Measurements from ENCODE around the gene LIMK2.

The LIMK2 gene

DNA sequence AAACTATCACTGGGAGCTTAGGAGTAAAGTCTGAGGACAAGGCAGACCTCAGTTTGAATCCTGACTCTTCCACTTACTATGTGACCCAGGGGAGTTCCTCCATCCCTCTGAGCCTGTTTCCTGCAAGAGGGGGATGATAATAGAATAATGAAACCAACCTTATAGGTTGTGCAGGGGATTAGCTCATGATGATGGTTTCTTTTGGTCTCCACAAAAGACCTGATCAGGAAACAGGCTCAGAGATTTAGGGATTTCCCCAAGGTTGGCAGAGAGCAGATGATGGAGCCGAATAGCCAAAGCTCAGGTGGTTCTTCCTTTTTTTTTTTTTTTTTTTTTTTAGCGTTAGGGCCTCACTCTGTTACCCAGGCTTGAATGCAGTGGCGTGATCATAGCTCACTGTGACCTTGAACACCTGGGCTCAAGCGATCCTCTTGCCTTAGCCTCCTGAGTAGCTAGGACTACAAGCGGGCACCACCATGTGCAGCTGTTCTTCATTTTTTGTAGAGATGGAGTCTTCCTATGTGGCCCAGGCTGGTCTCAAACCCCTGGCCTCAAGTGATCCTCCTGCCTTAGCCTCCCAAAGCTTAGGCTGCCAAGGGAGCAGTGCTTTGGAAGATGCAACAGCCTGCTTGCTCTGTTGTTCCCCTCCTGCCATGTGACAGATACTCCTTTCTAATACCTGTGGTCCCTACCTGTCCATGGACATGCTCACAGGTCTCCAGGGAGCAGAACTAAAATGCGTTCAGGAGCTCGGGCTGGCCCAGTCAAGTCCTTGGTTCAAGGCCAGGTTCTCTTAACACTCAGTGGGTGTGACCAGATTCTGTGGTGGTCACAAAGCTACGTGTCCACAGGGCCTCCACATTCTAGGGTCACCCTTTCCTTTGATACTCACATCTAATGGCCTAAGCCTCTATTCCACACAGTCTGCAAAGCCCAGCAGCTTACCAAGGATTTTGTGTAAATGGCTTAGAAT is 111.8 kb downstream of the LIMK2 start:
- no peaks in the 10 kb centered on the region for H3K36me3 ChIP-seq (replicated peaks; ENCODE audit: insufficient read depth, low read length)

DNA sequence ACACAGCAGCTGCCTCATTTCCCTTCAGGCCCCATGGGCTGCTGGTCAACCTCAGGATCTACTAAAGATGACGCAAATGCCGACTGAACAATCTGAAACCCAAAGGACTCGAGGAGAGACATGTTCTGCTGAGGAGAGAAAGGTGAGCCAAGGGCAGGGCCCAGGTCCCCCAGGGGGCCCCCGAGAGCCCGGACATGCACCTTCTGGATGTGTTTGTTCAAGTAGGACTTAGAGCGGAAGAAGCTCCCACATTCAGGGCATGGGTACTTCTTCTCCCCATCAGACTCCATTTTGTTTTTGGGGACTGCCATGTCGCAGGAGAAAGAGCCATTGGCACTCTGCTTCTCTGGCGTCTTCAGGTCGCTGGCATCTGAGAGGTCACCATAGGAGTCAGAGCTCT is 114.8 kb downstream of the LIMK2 start:
- no peaks in the 10 kb centered on the region; the same call in 1 of the 2 replicates for H3K36me3 ChIP-seq (replicated peaks; ENCODE audit: insufficient read depth, low read length)

More for the DNA sequence above, 111.8 kb downstream of the LIMK2 start:
- H3K9me3 ChIP-seq (replicated peaks; ENCODE audit: insufficient read depth, low read length), result no peaks in the 10 kb centered on the region
- H4K20me1 ChIP-seq (ENCODE audit: insufficient read depth, low read length), result no peaks in the 10 kb centered on the region
- TF ChIP-seq EZH2phosphoT487 (IDR thresholded peaks at IDR 0.05; ENCODE audit: low read length), result no peak
- H3K79me2 ChIP-seq (ENCODE audit: low read length), result no peaks in the 10 kb centered on the region
- no peak overlapping the region for H3K4me3 ChIP-seq (ENCODE audit: low read length)
- no peak overlapping the region for H3K4me2 ChIP-seq (ENCODE audit: low read depth, low read length)
- no peak overlapping the region for H2AFZ ChIP-seq (ENCODE audit: low read length)
- peak; percentile 17 for DNase-seq
- no peak overlapping the region for H3K27ac ChIP-seq (ENCODE audit: low read length)
- H3F3A ChIP-seq (ENCODE audit: insufficient read depth, low read length), result no peaks in the 10 kb centered on the region
- H3K27me3 ChIP-seq (replicated peaks; ENCODE audit: insufficient read depth, low read length), result no peaks in the 10 kb centered on the region
- H3K9me2 ChIP-seq (replicated peaks; ENCODE audit: insufficient read depth, low read length), result no peaks in the 10 kb centered on the region
- H3K9ac ChIP-seq (ENCODE audit: low read length), result no peak overlapping the region
- no peaks in the 10 kb centered on the region for H3K4me1 ChIP-seq (ENCODE audit: low read length)

DNA sequence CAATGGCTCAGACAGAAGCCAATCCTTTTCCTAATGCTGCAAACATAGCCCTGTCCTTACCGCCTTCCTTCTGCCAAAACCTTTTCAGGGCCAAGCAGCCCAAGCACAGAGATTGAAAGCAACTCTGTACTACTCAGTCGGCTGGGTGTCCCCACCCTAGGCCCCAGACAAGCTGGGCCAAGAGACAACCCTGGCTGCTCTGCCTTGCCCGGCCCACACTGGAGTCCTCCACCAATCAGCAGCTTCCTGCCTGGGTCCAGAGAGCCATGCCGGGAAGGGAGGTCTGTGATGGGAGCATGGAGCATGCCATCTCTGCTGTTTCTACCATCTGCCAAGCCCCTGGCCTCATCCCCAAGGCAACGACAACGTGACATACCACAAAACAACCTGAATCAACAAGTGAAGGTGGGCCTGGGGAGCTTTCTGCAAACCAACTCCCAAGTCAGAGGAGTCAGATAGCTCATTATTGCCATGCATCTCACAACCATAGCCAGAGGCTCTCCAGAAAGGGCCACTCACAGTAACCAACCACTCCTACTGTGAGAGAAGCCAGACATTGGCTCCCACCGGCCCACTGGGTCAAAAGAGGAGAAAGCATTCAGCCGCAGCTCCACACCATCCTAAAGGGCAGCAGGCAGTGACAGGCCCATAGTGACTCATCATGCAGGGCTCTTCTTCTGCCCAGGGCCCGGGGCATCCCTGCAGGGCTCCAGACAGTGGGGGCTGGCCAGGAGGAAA is 115.9 kb downstream of the LIMK2 start:
- H3K36me3 ChIP-seq (replicated peaks; ENCODE audit: insufficient read depth, low read length), result no peaks in the 10 kb centered on the region; the same call in 1 of the 2 replicates
- H2AFZ ChIP-seq (ENCODE audit: low read length), result no peak overlapping the region
- no peak overlapping the region for H3K9ac ChIP-seq (ENCODE audit: low read length)
- H3K4me3 ChIP-seq (ENCODE audit: low read length), result no peak overlapping the region
- no peaks in the 10 kb centered on the region for H3K9me2 ChIP-seq (replicated peaks; ENCODE audit: insufficient read depth, low read length)
- no peak for DNase-seq
- TF ChIP-seq EZH2 (optimal IDR thresholded peaks at IDR 0.05; ENCODE audit: low read depth, low read length) (no peak), EZH2phosphoT487 (IDR thresholded peaks at IDR 0.05; ENCODE audit: low read length) (no peak)
- TF ChIP-seq, protein P1, sequence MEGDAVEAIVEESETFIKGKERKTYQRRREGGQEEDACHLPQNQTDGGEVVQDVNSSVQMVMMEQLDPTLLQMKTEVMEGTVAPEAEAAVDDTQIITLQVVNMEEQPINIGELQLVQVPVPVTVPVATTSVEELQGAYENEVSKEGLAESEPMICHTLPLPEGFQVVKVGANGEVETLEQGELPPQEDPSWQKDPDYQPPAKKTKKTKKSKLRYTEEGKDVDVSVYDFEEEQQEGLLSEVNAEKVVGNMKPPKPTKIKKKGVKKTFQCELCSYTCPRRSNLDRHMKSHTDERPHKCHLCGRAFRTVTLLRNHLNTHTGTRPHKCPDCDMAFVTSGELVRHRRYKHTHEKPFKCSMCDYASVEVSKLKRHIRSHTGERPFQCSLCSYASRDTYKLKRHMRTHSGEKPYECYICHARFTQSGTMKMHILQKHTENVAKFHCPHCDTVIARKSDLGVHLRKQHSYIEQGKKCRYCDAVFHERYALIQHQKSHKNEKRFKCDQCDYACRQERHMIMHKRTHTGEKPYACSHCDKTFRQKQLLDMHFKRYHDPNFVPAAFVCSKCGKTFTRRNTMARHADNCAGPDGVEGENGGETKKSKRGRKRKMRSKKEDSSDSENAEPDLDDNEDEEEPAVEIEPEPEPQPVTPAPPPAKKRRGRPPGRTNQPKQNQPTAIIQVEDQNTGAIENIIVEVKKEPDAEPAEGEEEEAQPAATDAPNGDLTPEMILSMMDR (IDR thresholded peaks at IDR 0.05; ENCODE audit: low read length), result no peak
- no peaks in the 10 kb centered on the region for H3K79me2 ChIP-seq (ENCODE audit: low read length)
- H4K20me1 ChIP-seq (ENCODE audit: insufficient read depth, low read length), result no peaks in the 10 kb centered on the region
- no peaks in the 10 kb centered on the region for H3K27me3 ChIP-seq (replicated peaks; ENCODE audit: insufficient read depth, low read length)
- H3F3A ChIP-seq (ENCODE audit: insufficient read depth, low read length), result no peaks in the 10 kb centered on the region
- H3K4me1 ChIP-seq (ENCODE audit: low read length), result no peaks in the 10 kb centered on the region
- H3K27ac ChIP-seq (ENCODE audit: low read length), result no peak overlapping the region
- H3K4me2 ChIP-seq (ENCODE audit: low read depth, low read length), result no peak overlapping the region
- no peaks in the 10 kb centered on the region for H3K9me3 ChIP-seq (replicated peaks; ENCODE audit: insufficient read depth, low read length)

More for the DNA sequence above, 114.8 kb downstream of the LIMK2 start:
- Histone ChIP-seq H3K9me3 (replicated peaks; ENCODE audit: insufficient read depth, low read length) (no peaks in the 10 kb centered on the region), H3K79me2 (ENCODE audit: low read length) (no peaks in the 10 kb centered on the region), H3K27ac (ENCODE audit: low read length) (no peak overlapping the region), H3K9ac (ENCODE audit: low read length) (no peak overlapping the region), H3K4me1 (ENCODE audit: low read length) (no peaks in the 10 kb centered on the region), H4K20me1 (ENCODE audit: insufficient read depth, low read length) (no peaks in the 10 kb centered on the region), H3K4me2 (ENCODE audit: low read depth, low read length) (no peak overlapping the region), H3K27me3 (replicated peaks; ENCODE audit: insufficient read depth, low read length) (no peaks in the 10 kb centered on the region), H3K4me3 (ENCODE audit: low read length) (no peak overlapping the region), H3K9me2 (replicated peaks; ENCODE audit: insufficient read depth, low read length) (no peaks in the 10 kb centered on the region), H2AFZ (ENCODE audit: low read length) (no peak overlapping the region), H3F3A (ENCODE audit: insufficient read depth, low read length) (no peaks in the 10 kb centered on the region)
- TF ChIP-seq EZH2phosphoT487 (IDR thresholded peaks at IDR 0.05; ENCODE audit: low read length) (no peak), EZH2 (optimal IDR thresholded peaks at IDR 0.05; ENCODE audit: low read depth, low read length) (no peak)
- TF ChIP-seq, protein P1 (IDR thresholded peaks at IDR 0.05; ENCODE audit: low read length), result no peak
- no peak for DNase-seq
